H9 (cell line): Measurements from ENCODE around the gene KCTD6. TPM values are rescaled to one million over a fixed set of nuclear protein-coding genes. Genes with fewer than 3 reads are reported as not detected.

Source experiments
- DNase-seq: peaks from one replicate; pipeline ENCODE4 v3.0.0-alpha.2; 2017
- H2AFZ ChIP-seq: one replicate; pipeline ENCODE4 v1.6.1; 2013; ENCODE audit warnings: mild to moderate bottlenecking, low read length, control low read depth, moderate library complexity
- H2AK5ac ChIP-seq: 2 replicates; pipeline ENCODE4 v1.6.1; 2013; ENCODE audit warnings: low read length, control low read depth, mixed read lengths; ENCODE audit not compliant: insufficient read length
- H2BK120ac ChIP-seq: one replicate; pipeline ENCODE4 v1.6.1; 2013; ENCODE audit warnings: low read depth, mild to moderate bottlenecking, low read length, control low read depth, inconsistent platforms; ENCODE audit not compliant: poor library complexity, severe bottlenecking
- H2BK12ac ChIP-seq: 2 replicates; pipeline ENCODE4 v1.6.1; 2013; ENCODE audit warnings: low read length, control low read depth, mixed read lengths, low read depth; ENCODE audit not compliant: insufficient read length
- H2BK15ac ChIP-seq: 2 replicates; pipeline ENCODE4 v1.6.1; 2013; ENCODE audit warnings: low read depth, low read length, control low read depth
- H2BK20ac ChIP-seq: one replicate; pipeline ENCODE4 v1.6.1; 2013; ENCODE audit warnings: low read depth, mild to moderate bottlenecking, low read length, control low read depth, inconsistent platforms; ENCODE audit not compliant: poor library complexity, severe bottlenecking
- H2BK5ac ChIP-seq: 2 replicates; pipeline ENCODE4 v1.6.1; 2013; ENCODE audit warnings: low read length, control low read depth, mixed read lengths; ENCODE audit not compliant: insufficient read length
- H3K14ac ChIP-seq: 2 replicates; pipeline ENCODE4 v1.6.1; 2013; ENCODE audit warnings: low read length, control low read depth; ENCODE audit not compliant: insufficient read depth
- H3K18ac ChIP-seq: 2 replicates; pipeline ENCODE4 v1.6.1; 2013; ENCODE audit warnings: low read depth, mild to moderate bottlenecking, mixed read lengths, low read length, control low read depth; ENCODE audit not compliant: insufficient read length
- H3K23ac ChIP-seq: 2 replicates; pipeline ENCODE4 v1.6.1; 2013; ENCODE audit warnings: low read length, control low read depth, mixed read lengths, low read depth; ENCODE audit not compliant: insufficient read length
- H3K23me2 ChIP-seq: 2 replicates; pipeline ENCODE4 v1.6.1; 2013; ENCODE audit warnings: low read depth, mild to moderate bottlenecking, mixed read lengths, low read length, control low read depth; ENCODE audit not compliant: insufficient read length, poor library complexity, severe bottlenecking
- H3K27ac ChIP-seq: 2 replicates; pipeline ENCODE4 v1.5.1; 2013; ENCODE audit warnings: low read length, control low read depth, mixed read lengths, low read depth; ENCODE audit not compliant: insufficient read length
- H3K27me3 ChIP-seq: 2 replicates; pipeline ENCODE4 v1.6.1; 2013; ENCODE audit warnings: low read length, control low read depth, inconsistent platforms; ENCODE audit not compliant: insufficient read depth
- H3K4ac ChIP-seq: 2 replicates; pipeline ENCODE4 v1.6.1; 2013; ENCODE audit warnings: low read depth, mild to moderate bottlenecking, control low read depth, inconsistent platforms, low read length, moderate library complexity
- H3K4me1 ChIP-seq: 2 replicates; pipeline ENCODE4 v1.6.1; 2013; ENCODE audit warnings: low read length, control low read depth, inconsistent platforms; ENCODE audit not compliant: insufficient read depth
- H3K4me2 ChIP-seq: 2 replicates; pipeline ENCODE4 v1.6.1; 2013; ENCODE audit warnings: low read length, control low read depth, mixed read lengths; ENCODE audit not compliant: insufficient read length, insufficient read depth
- H3K56ac ChIP-seq: 2 replicates; pipeline ENCODE4 v1.6.1; 2013; ENCODE audit warnings: low read depth, mild to moderate bottlenecking, mixed read lengths, low read length, control low read depth; ENCODE audit not compliant: insufficient read length
- H3K79me1 ChIP-seq: 2 replicates; pipeline ENCODE4 v1.6.1; 2013; ENCODE audit warnings: low read depth, mild to moderate bottlenecking, moderate library complexity, low read length, control low read depth, inconsistent platforms; ENCODE audit not compliant: insufficient read depth, poor library complexity, severe bottlenecking
- H3K79me2 ChIP-seq: 2 replicates; pipeline ENCODE4 v1.6.1; 2013; ENCODE audit warnings: low read length, control low read depth, inconsistent platforms; ENCODE audit not compliant: insufficient read depth
- H3K9ac ChIP-seq: 2 replicates; pipeline ENCODE4 v1.6.1; 2013; ENCODE audit warnings: low read length, control low read depth, mixed read lengths; ENCODE audit not compliant: insufficient read length; ENCODE audit errors: extremely low read depth
- H3K9me3 ChIP-seq: one replicate; pipeline ENCODE4 v1.6.1; 2013; ENCODE audit warnings: low read depth, low read length, inconsistent platforms; ENCODE audit not compliant: control insufficient read depth
- H3T11ph ChIP-seq: one replicate; pipeline ENCODE4 v1.6.1; 2013; ENCODE audit warnings: mild to moderate bottlenecking, low read length, control low read depth, inconsistent platforms
- H4K20me1 ChIP-seq: one replicate; pipeline ENCODE4 v1.6.1; 2013; ENCODE audit not compliant: control insufficient read depth, insufficient read length, insufficient read depth
- H4K5ac ChIP-seq: 2 replicates; pipeline ENCODE4 v1.6.1; 2013; ENCODE audit warnings: low read depth, mild to moderate bottlenecking, mixed read lengths, low read length, control low read depth; ENCODE audit not compliant: insufficient read length
- H4K8ac ChIP-seq: replicated peaks from 2 replicates; pipeline ENCODE4 v1.6.1; 2013; ENCODE audit warnings: low read length, control low read depth, mixed read lengths, low read depth; ENCODE audit not compliant: insufficient read length
- H4K91ac ChIP-seq: 2 replicates; pipeline ENCODE4 v1.6.1; 2013; ENCODE audit warnings: low read depth, mild to moderate bottlenecking, moderate library complexity, mixed read lengths, low read length, control low read depth; ENCODE audit not compliant: insufficient read length
- H3K27ac Mint-ChIP-seq, 3 experiments: 2 replicates in 2 of 3; 3 replicates in 1 of 3; pipeline ENCODE4 v1.8.0; 2020 to 2021; ENCODE audit warnings: mixed read lengths in 3 of 3, mild to moderate bottlenecking in 1 of 3, moderate library complexity in 1 of 3
- H3K27me3 Mint-ChIP-seq: 2 replicates; pipeline ENCODE4 v1.8.0; 2021; ENCODE audit warnings: low read depth, mild to moderate bottlenecking, moderate library complexity, mixed read lengths
- H3K36me3 Mint-ChIP-seq, 3 experiments: 2 replicates in 2 of 3; 3 replicates in 1 of 3; pipeline ENCODE4 v1.8.0; 2020 to 2021; ENCODE audit warnings: low read depth in 3 of 3, mixed read lengths in 3 of 3; ENCODE audit not compliant: insufficient read depth in 1 of 3
- H3K4me1 Mint-ChIP-seq, 2 experiments: 2 replicates each; pipeline ENCODE4 v1.8.0; 2020; ENCODE audit warnings: mixed read lengths in 2 of 2
- H3K4me3 Mint-ChIP-seq, 2 experiments: 2 replicates in 1 of 2; 3 replicates in 1 of 2; pipeline ENCODE4 v1.8.0; 2020 to 2021; ENCODE audit warnings: mild to moderate bottlenecking in 2 of 2, mixed read lengths in 2 of 2, moderate library complexity in 1 of 2
- H3K9me3 Mint-ChIP-seq, 2 experiments: 2 replicates in 1 of 2; 3 replicates in 1 of 2; pipeline ENCODE4 v1.8.0; 2020; ENCODE audit warnings: mild to moderate bottlenecking in 2 of 2, mixed read lengths in 2 of 2, moderate library complexity in 1 of 2
- WGBS: extraction: QIAGEN DNeasy Blood & Tissue Kit; methylation state at CpG from one replicate; pipeline ENCODE4 v1.1.7; 2013; ENCODE audit warnings: missing lambda C conversion rate, low lambda C conversion rate, mixed read lengths; ENCODE audit not compliant: insufficient read length; ENCODE audit errors: extremely low coverage; 5-methylcytosine and 5-hydroxymethylcytosine counted together
- total RNA-seq: library from RNA; stranded (reverse); gene quantifications from 2 replicates; pipeline ENCODE4 v1.2.1, GENCODE V29; 2021
- TF ChIP-seq, protein P1 (sequence below): fragments of 200-600 bp; sonication (generic); conservative IDR thresholded peaks from 3 replicates; pipeline ENCODE4 v1.8.0; 2021; ENCODE audit warnings: antibody characterized with exemption, mild to moderate bottlenecking

KCTD6 gene
- total RNA-seq, 1 experiment from 2014 or later = 14.2 TPM

DNA sequence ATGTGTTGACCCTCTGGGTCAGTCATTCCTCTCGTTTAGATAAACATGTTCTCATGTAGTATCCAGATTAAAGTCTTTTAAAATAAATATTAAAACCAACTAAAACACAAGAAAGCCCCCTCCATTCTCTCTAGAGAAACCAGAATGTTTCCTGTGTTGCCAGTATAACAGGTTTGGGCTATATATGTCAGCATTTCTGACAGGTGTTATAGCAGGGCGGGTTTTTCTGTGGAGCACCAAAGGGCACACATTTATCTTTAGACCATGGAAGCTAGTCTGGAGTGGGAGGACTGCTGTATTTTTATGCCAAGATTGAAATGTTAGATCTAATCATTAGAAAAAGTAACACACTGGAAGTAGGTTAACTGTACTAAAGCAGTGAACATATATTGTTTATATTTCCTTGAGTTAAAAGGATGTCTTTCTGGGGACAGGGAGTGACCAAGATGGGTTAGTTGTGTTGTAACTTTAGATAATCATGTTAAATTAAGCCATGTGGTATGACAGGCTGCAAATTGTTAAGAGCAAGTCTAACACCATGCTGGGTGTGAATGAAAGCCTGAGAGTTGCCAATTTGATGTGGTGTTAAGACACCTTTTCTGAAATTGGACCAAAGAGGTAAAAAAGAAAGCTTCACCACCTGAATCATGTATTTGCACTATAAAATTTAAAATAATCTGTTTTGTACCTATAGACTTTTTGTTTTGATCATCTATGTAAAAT, 15.6 kb downstream of the KCTD6 start:
- no CpG with 5 or more reads among the region's 2 CpGs for WGBS
- no peaks in the 10 kb centered on the region for H3K9me3 Mint-ChIP-seq

More for the DNA sequence above, 15.6 kb downstream of the KCTD6 start:
- no peak overlapping the region for H3K18ac ChIP-seq
- no peak overlapping the region for H4K91ac ChIP-seq
- TF ChIP-seq, protein P1, sequence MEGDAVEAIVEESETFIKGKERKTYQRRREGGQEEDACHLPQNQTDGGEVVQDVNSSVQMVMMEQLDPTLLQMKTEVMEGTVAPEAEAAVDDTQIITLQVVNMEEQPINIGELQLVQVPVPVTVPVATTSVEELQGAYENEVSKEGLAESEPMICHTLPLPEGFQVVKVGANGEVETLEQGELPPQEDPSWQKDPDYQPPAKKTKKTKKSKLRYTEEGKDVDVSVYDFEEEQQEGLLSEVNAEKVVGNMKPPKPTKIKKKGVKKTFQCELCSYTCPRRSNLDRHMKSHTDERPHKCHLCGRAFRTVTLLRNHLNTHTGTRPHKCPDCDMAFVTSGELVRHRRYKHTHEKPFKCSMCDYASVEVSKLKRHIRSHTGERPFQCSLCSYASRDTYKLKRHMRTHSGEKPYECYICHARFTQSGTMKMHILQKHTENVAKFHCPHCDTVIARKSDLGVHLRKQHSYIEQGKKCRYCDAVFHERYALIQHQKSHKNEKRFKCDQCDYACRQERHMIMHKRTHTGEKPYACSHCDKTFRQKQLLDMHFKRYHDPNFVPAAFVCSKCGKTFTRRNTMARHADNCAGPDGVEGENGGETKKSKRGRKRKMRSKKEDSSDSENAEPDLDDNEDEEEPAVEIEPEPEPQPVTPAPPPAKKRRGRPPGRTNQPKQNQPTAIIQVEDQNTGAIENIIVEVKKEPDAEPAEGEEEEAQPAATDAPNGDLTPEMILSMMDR = no peak
- H3K4me1 ChIP-seq = no peaks in the 10 kb centered on the region
- no peak overlapping the region for H3K27ac ChIP-seq
- H3K27me3 Mint-ChIP-seq = no peaks in the 10 kb centered on the region
- H2AK5ac ChIP-seq = no peak overlapping the region
- no peak overlapping the region for H2BK12ac ChIP-seq
- no peak overlapping the region for H2BK120ac ChIP-seq
- no peaks in the 10 kb centered on the region for H3K9me3 ChIP-seq
- H3K79me1 ChIP-seq = no peaks in the 10 kb centered on the region
- no peak overlapping the region for H3K4me2 ChIP-seq
- H3K56ac ChIP-seq = no peak overlapping the region
- H3K4ac ChIP-seq = no peak overlapping the region
- H3K23ac ChIP-seq = no peak overlapping the region
- H3K9ac ChIP-seq = no peak overlapping the region
- no peak overlapping the region for H4K5ac ChIP-seq
- no peak overlapping the region for H3K27ac Mint-ChIP-seq
- no peaks in the 10 kb centered on the region for H3K27me3 ChIP-seq
- DNase-seq = no peak
- H3K4me1 Mint-ChIP-seq = no peaks in the 10 kb centered on the region
- no peaks in the 10 kb centered on the region for H3K79me2 ChIP-seq
- H4K20me1 ChIP-seq = no peaks in the 10 kb centered on the region
- no peak overlapping the region for H3K4me3 Mint-ChIP-seq
- H3K23me2 ChIP-seq = no peaks in the 10 kb centered on the region
- no peak overlapping the region for H2BK15ac ChIP-seq
- H3K14ac ChIP-seq = no peak overlapping the region
- no peak overlapping the region for H3T11ph ChIP-seq
- H2AFZ ChIP-seq = no peak overlapping the region
- no peak overlapping the region for H2BK20ac ChIP-seq
- H4K8ac ChIP-seq = no peak overlapping the region
- no peaks in the 10 kb centered on the region; a peak in 3 of 7 replicates for H3K36me3 Mint-ChIP-seq
- no peak overlapping the region for H2BK5ac ChIP-seq
